SU-DHL-6 (cell line): ENCODE measurements around the gene IFT122.

Source experiments
- H2AFZ ChIP-seq: fragments of 200-600 bp; sonication (generic); 2 replicates; pipeline ENCODE4 v1.6.1; 2014; ENCODE audit warnings: low read depth, mild to moderate bottlenecking, moderate library complexity, mixed read lengths, antibody characterized with exemption, low read length; ENCODE audit not compliant: severe bottlenecking
- H3F3A ChIP-seq: fragments of 200-600 bp; shearing (Covaris generic); 2 replicates; pipeline ENCODE4 v1.6.0; 2016; ENCODE audit warnings: antibody characterized with exemption, mild to moderate bottlenecking; ENCODE audit not compliant: insufficient read depth
- H3K27ac ChIP-seq: fragments of 200-600 bp; sonication (generic); 2 replicates; pipeline ENCODE4 v1.5.1; 2016; ENCODE audit warnings: low read depth, mild to moderate bottlenecking, low read length, moderate library complexity, mixed read lengths
- H3K27me3 ChIP-seq: fragments of 200-600 bp; sonication (generic), shearing (Covaris generic); 2 replicates; pipeline ENCODE4 v1.6.0; 2014; ENCODE audit warnings: mild to moderate bottlenecking, low read length
- H3K36me3 ChIP-seq: fragments of 200-600 bp; sonication (generic); 2 replicates; pipeline ENCODE4 v1.6.1; 2014; ENCODE audit warnings: mild to moderate bottlenecking, low read length, mixed read lengths
- H3K4me2 ChIP-seq: fragments of 300-600, 200-600 bp; shearing (Covaris generic), sonication (generic); 2 replicates; pipeline ENCODE4 v1.6.0; 2014; ENCODE audit warnings: low read length, low read depth, mild to moderate bottlenecking; ENCODE audit not compliant: poor library complexity, severe bottlenecking
- H3K4me3 ChIP-seq: fragments of 200-600 bp; sonication (generic); 2 replicates; pipeline ENCODE4 v1.5.1; 2014; ENCODE audit warnings: antibody characterized with exemption, low read length, mild to moderate bottlenecking, mixed read lengths; ENCODE audit not compliant: insufficient read depth, poor library complexity, severe bottlenecking
- H3K79me2 ChIP-seq: fragments of 200-600 bp; sonication (generic); 2 replicates; pipeline ENCODE4 v1.6.1; 2014; ENCODE audit warnings: mild to moderate bottlenecking, low read length, moderate library complexity; ENCODE audit not compliant: insufficient read depth
- H3K9ac ChIP-seq: fragments of 200-600 bp; sonication (generic); 2 replicates; pipeline ENCODE4 v1.7.0; 2014; ENCODE audit warnings: mild to moderate bottlenecking, low read length
- H3K9me2 ChIP-seq: fragments of 200-600 bp; sonication (generic); replicated peaks from 2 replicates; pipeline ENCODE4 v1.6.1; 2014; ENCODE audit warnings: low read length; ENCODE audit not compliant: insufficient read depth
- H3K9me3 ChIP-seq: fragments of 200-600 bp; sonication (generic); 2 replicates; pipeline ENCODE4 v1.6.1; 2014; ENCODE audit warnings: low read length, mixed read lengths; ENCODE audit not compliant: insufficient read depth
- H4K20me1 ChIP-seq: fragments of 200-600 bp; sonication (generic); 2 replicates; pipeline ENCODE4 v1.6.1; 2014; ENCODE audit warnings: low read depth, mild to moderate bottlenecking, antibody characterized with exemption, low read length, moderate library complexity, mixed read lengths
- CTCF ChIP-seq: fragments of 200-600 bp; sonication (generic); IDR thresholded peaks from one replicate; pipeline ENCODE4 v1.5.1; 2017; ENCODE audit warnings: antibody characterized with exemption, mild to moderate bottlenecking, low read length, moderate library complexity; ENCODE audit not compliant: insufficient read depth, poor library complexity, severe bottlenecking
- EZH2phosphoT487 ChIP-seq: fragments of 200-600 bp; sonication (generic), shearing (Covaris generic); conservative IDR thresholded peaks from 2 replicates; pipeline ENCODE4 v1.6.1; 2018; ENCODE audit warnings: mild to moderate bottlenecking, antibody characterized with exemption, low read length, moderate library complexity, mixed read lengths

IFT122 gene

GRCh38 chr3:129445471-129445870 lies 5.4 kb downstream of the IFT122 start:
- Histone ChIP-seq H3K9me3 (no peaks in the 10 kb centered on the region), H3K79me2 (no peaks in the 10 kb centered on the region), H3F3A (no peaks in the 10 kb centered on the region), H3K27me3 (no peaks in the 10 kb centered on the region), H4K20me1 (no peaks in the 10 kb centered on the region), H3K27ac (no peak overlapping the region), H3K4me3 (no peak overlapping the region), H2AFZ (no peak overlapping the region), H3K9me2 (no peaks in the 10 kb centered on the region), H3K9ac (no peak overlapping the region), H3K36me3 (no peaks in the 10 kb centered on the region), H3K4me2 (no peak overlapping the region)
- TF ChIP-seq EZH2phosphoT487 (no peak), CTCF (no peak)

- Histone ChIP-seq H3K79me2 (no peaks in the 10 kb centered on the region), H3K4me2 (no peak overlapping the region), H4K20me1 (no peaks in the 10 kb centered on the region), H3K4me3 (no peak overlapping the region), H3K9me3 (no peaks in the 10 kb centered on the region), H3K36me3 (no peaks in the 10 kb centered on the region), H3K9ac (no peak overlapping the region), H3F3A (no peaks in the 10 kb centered on the region), H3K27me3 (no peaks in the 10 kb centered on the region), H3K9me2 (no peaks in the 10 kb centered on the region), H3K27ac (no peak overlapping the region), H2AFZ (no peak overlapping the region)
- no peak for TF ChIP-seq EZH2phosphoT487
- TF ChIP-seq CTCF: no peak
Observed at GRCh38 chr3:129446926-129447325, 6.9 kb downstream of the IFT122 start.

- H3K4me3 ChIP-seq: no peak overlapping the region
- H3K4me2 ChIP-seq: no peak overlapping the region
- H3K27ac ChIP-seq: no peak overlapping the region
- no peaks in the 10 kb centered on the region for H3F3A ChIP-seq
- no peaks in the 10 kb centered on the region for H3K79me2 ChIP-seq
- no peaks in the 10 kb centered on the region for H3K27me3 ChIP-seq
- no peak overlapping the region for H3K9ac ChIP-seq
- no peaks in the 10 kb centered on the region for H3K36me3 ChIP-seq
- TF ChIP-seq CTCF (no peak), EZH2phosphoT487 (no peak)
- no peak overlapping the region for H2AFZ ChIP-seq
- H3K9me2 ChIP-seq: no peaks in the 10 kb centered on the region
- no peaks in the 10 kb centered on the region for H4K20me1 ChIP-seq
- no peaks in the 10 kb centered on the region for H3K9me3 ChIP-seq
Observed at GRCh38 chr3:129448186-129448895, 8.3 kb downstream of the IFT122 start.
